HG03175 (cell line): Measurements from ENCODE around the gene ECE1.
"Not testable (repeated sequence)": the region's sequence is repeated elsewhere in the genome, so short reads cannot be mapped to it uniquely, and the experiment has no call there.

Experiments used
- ATAC-seq: cut with Tn5 transposase; IDR thresholded peaks from one replicate; pipeline ENCODE4 v1.9.1; 2021; ENCODE audit warnings: mild to moderate bottlenecking, moderate library complexity; ENCODE audit not compliant: unreplicated experiment

Gene ECE1

GRCh38 chr1:21232044-21232443 is 58.2 kb downstream of the ECE1 start:
- no peak for ATAC-seq

- ATAC-seq = no peak
Observed at GRCh38 chr1:21229246-21230000, 60.8 kb downstream of the ECE1 start.

- not testable (repeated sequence) for ATAC-seq
Observed at GRCh38 chr1:21228224-21228623, 62.0 kb downstream of the ECE1 start.

DNA sequence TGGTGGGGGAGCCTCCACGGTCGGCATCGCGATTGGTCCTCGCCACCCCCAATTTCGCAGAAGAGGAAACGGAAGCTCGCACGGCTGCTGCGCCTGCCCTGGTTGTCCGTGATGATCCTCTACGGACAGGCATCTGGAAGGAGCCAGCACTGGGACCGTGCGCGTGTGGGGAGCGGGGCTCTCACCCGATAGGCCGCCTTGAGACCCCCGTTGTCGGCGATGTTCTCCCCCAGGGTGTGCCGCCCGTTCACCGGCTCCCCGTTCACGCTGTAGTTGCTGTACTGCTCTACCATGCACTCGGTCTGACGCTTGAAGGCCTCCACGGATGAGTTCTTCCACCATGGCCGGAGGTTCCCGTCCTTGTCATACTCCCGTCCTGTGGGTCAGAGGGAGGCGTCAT is 65.2 kb downstream of the ECE1 start:
- ATAC-seq = no peak

DNA sequence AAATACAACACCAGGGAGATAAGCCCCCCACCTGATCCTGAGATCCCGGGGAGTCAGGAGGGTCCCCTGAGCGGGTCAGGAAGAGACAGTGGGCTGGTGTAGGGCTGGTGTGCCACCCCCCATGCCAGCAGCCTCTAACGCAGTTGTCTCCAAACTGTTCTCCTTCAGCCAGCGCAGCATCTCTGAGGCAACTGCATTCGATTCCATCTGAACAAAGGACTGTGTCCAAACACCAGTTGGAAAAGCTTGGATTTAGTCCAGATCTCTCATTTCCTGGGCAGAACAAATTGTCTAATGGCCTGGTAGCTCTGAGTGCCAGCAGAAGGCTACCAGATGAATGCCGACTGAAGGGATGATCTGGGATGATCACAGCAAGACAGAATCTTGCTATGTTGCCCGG is 69.4 kb downstream of the ECE1 start:
- no peak for ATAC-seq

- no peak for ATAC-seq
Observed at GRCh38 chr1:21219674-21220073, 70.6 kb downstream of the ECE1 start.

DNA sequence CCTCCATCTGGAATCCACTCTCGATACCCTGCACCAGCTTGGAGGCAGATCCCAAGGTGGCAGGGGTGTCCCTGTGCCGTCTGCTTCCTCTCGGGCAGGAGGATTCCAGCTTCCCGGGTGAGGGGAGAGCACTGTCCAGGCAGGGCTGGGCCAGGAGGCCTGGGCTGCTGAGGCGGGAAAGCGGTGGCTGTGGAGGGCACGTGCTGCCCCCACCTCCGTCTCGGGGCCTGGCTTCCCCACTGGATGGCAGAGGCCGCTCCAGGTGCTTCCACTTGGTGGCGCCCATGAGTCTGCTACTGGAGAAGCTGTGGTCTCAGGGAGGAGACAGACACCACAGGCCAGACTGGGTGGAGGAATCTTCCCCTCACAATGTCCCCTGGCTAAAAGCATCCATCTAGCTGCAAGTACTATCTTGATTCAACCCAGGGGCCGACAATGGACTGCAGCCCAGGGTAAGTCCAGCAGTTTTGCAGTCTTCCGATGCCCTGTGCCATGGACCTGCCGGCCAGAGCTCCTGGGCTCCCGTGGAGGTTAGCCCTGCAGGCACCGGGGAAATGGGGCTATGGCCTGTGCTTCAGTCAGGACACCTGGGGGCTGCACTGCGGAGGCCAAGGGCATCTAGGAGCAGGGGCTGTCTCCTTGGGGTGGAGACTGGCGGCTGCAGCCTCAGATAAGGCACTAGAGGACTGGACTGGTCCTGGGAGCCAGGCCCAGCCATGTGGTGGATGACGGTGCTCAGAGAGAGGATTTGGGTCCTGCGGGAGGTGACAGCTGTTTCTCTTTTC is 72.3 kb downstream of the ECE1 start:
- ATAC-seq = no peak

- no peak for ATAC-seq
Observed at GRCh38 chr1:21216835-21217811, 73.1 kb downstream of the ECE1 start.

DNA sequence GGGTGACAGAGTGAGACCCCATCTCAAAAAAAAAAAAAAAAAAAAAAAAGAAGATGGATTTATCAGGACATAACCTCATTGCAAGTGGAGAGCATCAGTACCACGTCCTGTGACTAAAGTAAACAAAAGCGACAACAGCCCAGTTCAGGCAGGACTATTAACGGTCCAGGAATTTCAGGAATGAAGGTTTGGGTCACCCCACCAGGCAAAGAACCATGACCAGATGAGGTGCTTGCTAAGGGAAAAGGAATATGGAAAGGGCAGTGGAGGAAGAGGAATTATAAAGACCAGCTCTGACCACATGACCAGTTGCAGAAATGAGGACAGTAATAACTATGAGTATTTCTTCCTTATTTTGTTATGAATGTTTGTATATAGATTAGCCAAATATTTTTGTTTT is 78.1 kb downstream of the ECE1 start:
- ATAC-seq = no peak

- not testable (repeated sequence) for ATAC-seq
Observed at GRCh38 chr1:21208137-21208700, 82.0 kb downstream of the ECE1 start.

DNA sequence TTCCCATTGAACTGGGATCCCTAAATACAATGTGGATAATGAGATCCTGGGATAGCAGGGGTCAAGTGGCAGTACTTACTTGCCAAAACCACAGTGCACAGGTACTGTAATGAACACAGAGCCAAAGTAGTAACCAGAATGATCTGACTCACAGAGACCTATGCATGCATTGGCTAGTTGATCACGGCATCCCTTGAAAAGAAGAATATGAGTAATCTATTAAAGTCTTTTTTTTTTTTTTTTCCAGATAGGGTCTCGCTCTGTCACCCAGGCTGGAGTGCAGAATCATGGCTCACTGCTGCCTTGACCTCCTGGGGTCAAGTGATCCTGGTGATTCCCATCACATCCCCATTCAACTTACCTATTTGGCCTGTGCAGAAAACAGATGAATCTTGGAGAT is 84.1 kb downstream of the ECE1 start:
- no peak for ATAC-seq

GRCh38 chr1:21205416-21205815 is 84.8 kb downstream of the ECE1 start:
- ATAC-seq = no peak

GRCh38 chr1:21201650-21202049 is 88.6 kb downstream of the ECE1 start:
- no peak for ATAC-seq

DNA sequence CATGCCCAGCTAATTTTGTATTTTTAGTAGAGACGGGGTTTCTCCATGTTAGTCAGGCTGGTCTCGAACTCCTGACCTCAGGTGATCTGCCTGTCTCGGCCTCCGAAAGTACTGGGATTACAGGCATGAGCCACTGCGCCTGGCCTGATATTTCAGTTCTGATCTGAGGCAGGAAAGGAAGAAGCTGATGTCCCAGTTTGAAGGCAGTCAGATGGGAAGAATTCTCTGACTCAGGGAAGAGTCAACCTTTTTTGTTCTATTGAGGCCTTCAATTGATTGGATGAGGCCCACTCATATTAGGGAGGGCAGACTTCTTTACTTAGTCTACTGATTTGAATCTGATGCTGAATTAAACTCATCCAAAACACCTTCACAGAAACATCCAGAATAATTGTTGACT is 89.0 kb downstream of the ECE1 start:
- ATAC-seq = not testable (repeated sequence)

DNA sequence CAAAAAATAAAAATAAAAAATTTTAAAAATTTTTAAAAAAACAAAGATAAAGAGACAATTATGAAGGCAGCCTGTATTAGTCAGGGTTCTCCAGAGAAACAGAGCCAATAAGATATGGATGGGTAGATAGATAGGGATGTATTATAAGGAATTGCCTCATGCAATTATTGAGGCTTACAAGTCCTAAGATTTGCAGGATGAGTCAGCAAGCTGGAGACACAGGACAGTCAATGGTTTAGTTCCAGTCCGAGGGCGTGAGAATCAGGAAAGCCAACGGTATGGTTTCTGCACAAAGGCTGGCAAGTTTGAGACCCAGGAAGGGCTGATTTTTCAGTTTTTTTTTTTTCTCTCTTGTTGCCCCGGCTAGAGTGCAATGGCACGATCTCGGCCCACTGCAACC is 89.5 kb downstream of the ECE1 start:
- ATAC-seq = no peak

GRCh38 chr1:21198929-21199328 is 91.3 kb downstream of the ECE1 start:
- no peak for ATAC-seq

DNA sequence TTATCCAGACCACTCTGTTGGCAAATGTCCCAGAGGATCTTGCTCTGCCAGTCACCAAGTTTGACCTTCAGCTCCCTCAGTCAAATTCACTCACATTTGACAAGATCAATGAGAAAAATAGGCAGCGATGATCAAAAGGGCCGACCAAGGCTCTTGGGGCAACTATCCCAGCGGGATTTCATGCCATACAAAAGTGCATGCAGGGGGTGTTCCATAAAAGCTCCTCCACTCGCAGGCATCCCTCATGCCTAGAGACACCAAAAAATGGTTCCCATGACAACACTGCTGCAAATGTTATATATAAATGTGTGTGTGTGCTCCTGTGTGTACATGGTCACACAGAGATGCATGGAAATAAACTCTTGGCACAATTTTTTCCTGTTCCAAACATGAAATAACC is 97.4 kb downstream of the ECE1 start:
- ATAC-seq = no peak

GRCh38 chr1:21192284-21192683 is 98.0 kb downstream of the ECE1 start:
- ATAC-seq = no peak

- not testable (repeated sequence) for ATAC-seq
Observed at GRCh38 chr1:21190771-21191170, 99.5 kb downstream of the ECE1 start.

GRCh38 chr1:21189906-21190500 is 100.3 kb downstream of the ECE1 start:
- ATAC-seq = no peak
